IPS-18c (cell line): Measurements from ENCODE around the gene NPHS1.
"Not testable (repeated sequence)": the region's sequence is repeated elsewhere in the genome, so short reads cannot be mapped to it uniquely, and the experiment has no call there.

Experiments
- H3K4me3 ChIP-seq: 2 replicates; pipeline ENCODE4 v1.7.0; 2013; ENCODE audit warnings: low read depth, mild to moderate bottlenecking, low read length, moderate library complexity; ENCODE audit not compliant: insufficient read depth
- H3K9me3 ChIP-seq: one replicate; pipeline ENCODE4 v1.6.1; 2013; ENCODE audit warnings: mild to moderate bottlenecking, low read length, moderate library complexity; ENCODE audit not compliant: control insufficient read depth, insufficient read depth

The NPHS1 gene

GRCh38 chr19:35842666-35843272 is 9.5 kb downstream of the NPHS1 start:
- no peak overlapping the region for H3K4me3 ChIP-seq

GRCh38 chr19:35841961-35842595 is 10.2 kb downstream of the NPHS1 start:
- Histone ChIP-seq H3K9me3 (no peaks in the 10 kb centered on the region), H3K4me3 (no peak overlapping the region)

More at GRCh38 chr19:35842666-35843272, 9.5 kb downstream of the NPHS1 start:
- no peaks in the 10 kb centered on the region for H3K9me3 ChIP-seq

- H3K4me3 ChIP-seq, H3K9me3 ChIP-seq: not testable (repeated sequence)
These were observed 16.2 kb downstream of the NPHS1 start for GRCh38 chr19:35836096-35836495.

- Histone ChIP-seq H3K4me3 (no peak overlapping the region), H3K9me3 (no peaks in the 10 kb centered on the region)
These were observed 18.3 kb downstream of the NPHS1 start for GRCh38 chr19:35833972-35834371.

DNA sequence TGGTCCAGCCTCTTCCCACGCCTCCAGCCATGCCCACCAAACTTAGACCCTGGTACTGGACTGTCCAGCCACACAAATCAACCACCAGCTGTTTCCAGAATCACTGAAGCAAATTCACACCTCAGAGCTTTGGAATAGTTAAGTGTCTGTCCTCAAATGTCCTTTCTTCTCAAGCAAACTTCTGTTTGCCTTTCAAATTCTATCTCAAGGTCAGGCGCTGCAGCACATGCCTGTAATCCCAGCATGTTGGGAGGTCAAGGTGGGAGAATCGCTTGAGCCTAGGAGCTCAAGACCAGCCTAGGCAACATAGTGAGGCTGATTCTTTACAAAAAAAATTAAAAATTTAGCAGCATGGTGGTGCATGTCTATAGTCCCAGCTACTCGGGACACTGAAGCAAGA is 20.2 kb downstream of the NPHS1 start:
- Histone ChIP-seq H3K9me3 (no peaks in the 10 kb centered on the region), H3K4me3 (no peak overlapping the region)

DNA sequence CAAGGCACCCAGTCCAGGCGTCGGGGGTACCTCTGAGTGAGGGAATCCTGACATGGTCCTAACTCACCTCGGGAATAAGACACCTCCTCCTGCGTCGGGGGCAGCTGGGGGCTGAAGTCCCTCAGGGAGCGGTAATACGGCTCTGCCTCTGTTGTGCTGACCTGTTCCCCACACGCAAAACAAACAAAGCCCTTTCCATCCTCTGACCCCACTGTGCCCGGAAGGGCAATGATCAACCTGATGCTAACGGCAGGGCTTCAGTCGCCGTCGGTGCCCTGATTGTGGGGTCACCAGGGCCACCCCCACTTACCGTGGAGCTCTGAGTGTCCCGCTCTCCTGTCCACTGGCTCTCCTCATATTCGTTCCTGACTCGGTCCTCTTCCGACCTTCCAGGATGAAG is 21.3 kb downstream of the NPHS1 start:
- H3K4me3 ChIP-seq = no peak overlapping the region
- no peaks in the 10 kb centered on the region for H3K9me3 ChIP-seq

DNA sequence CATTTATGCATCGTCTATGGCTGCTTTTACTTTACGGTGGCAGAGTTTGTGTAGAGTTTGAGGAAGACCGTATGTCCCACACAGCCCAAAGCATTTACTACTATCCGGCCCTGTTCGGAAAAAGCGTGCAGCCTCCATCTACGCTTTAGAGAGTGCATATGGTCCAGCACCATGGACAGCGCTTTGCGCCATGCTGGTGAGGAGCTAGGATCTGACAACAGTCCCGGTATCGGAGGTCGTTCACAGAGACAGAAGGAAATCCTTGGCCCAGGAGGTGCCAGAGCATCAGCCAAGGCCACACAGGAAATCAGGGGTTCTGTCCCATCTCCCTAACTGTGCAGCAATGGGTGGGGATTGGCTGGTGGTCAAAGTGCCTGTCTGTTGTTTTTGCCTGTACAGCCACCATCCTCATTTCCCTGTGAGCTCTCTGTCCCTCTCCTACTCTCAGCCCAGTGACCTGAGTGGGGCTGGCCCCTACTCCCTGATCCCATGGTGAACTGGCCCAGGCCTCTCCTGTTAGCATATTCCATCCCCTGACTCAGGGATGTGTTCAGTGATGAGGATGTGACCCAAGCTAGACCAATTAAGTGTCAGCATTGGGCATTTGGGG is 23.5 kb downstream of the NPHS1 start:
- H3K4me3 ChIP-seq = no peak overlapping the region
- H3K9me3 ChIP-seq = no peaks in the 10 kb centered on the region

GRCh38 chr19:35824150-35824549 is 28.2 kb downstream of the NPHS1 start:
- H3K9me3 ChIP-seq = no peaks in the 10 kb centered on the region
- no peak overlapping the region for H3K4me3 ChIP-seq

DNA sequence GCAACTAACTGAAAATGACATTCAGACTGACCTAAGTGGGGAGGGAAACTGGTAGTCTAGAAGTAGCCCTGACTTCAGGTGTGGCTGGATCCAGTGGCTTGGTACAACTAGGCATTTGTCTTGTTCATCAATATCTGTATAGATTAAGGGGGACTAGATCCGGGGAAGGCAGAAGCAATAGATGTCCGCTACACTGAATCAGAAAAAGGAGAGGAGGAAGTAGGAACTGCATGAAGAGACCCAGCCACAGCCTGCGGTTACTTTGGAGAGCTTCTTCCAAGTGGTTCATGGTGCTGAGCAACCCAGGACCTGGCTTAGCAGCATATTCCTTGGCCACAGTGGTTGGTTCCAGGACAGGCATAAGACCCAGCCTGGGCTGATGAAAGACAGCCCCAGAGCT is 29.7 kb downstream of the NPHS1 start:
- Histone ChIP-seq H3K9me3 (no peaks in the 10 kb centered on the region), H3K4me3 (no peak overlapping the region)

DNA sequence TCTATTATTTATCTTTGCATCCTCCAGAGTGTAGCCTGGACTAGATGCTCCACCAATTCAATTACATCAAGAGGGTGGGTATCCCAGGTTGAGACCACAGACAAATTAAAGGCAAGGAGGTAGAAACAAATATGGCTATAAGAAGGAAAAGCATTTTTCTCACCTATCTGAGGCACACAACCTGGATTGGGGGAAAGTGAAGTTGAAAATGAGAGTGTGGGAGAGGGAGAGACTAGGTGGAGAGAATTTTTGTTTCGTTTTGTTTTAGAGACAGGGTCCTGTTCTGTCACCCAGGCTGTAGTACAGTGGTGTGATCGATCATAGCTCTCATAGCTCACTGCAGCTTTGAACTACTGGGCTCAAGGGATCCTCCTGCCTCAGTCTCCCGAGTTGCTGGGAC is 33.9 kb downstream of the NPHS1 start:
- Histone ChIP-seq H3K9me3 (no peaks in the 10 kb centered on the region), H3K4me3 (no peak overlapping the region)

- Histone ChIP-seq H3K9me3 (no peaks in the 10 kb centered on the region), H3K4me3 (no peak overlapping the region)
These were observed 35.5 kb downstream of the NPHS1 start for GRCh38 chr19:35816846-35817245.

DNA sequence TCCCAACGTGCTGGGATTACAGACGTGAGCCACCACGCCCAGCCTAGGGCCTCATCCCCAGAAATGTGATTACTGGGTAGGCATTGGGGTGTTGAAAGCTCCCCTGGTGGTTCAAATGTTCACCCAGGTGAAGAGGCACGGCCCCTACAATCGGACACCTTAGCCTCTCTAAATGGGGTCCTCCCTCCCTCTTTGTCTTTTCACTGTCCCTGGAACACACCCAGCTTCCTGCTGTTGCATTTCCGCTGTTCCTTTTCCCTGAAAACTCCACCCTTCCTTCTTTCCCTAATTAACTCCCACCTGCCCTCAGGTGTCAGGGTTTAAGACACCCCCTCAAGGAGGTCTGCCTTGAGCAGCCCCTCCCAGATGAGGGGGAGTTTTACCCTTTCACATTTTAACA is 36.0 kb downstream of the NPHS1 start:
- Histone ChIP-seq H3K4me3 (no peak overlapping the region), H3K9me3 (no peaks in the 10 kb centered on the region)

- no peaks in the 10 kb centered on the region for H3K9me3 ChIP-seq
- H3K4me3 ChIP-seq = no peak overlapping the region
These were observed 39.0 kb downstream of the NPHS1 start for GRCh38 chr19:35813043-35813890.

DNA sequence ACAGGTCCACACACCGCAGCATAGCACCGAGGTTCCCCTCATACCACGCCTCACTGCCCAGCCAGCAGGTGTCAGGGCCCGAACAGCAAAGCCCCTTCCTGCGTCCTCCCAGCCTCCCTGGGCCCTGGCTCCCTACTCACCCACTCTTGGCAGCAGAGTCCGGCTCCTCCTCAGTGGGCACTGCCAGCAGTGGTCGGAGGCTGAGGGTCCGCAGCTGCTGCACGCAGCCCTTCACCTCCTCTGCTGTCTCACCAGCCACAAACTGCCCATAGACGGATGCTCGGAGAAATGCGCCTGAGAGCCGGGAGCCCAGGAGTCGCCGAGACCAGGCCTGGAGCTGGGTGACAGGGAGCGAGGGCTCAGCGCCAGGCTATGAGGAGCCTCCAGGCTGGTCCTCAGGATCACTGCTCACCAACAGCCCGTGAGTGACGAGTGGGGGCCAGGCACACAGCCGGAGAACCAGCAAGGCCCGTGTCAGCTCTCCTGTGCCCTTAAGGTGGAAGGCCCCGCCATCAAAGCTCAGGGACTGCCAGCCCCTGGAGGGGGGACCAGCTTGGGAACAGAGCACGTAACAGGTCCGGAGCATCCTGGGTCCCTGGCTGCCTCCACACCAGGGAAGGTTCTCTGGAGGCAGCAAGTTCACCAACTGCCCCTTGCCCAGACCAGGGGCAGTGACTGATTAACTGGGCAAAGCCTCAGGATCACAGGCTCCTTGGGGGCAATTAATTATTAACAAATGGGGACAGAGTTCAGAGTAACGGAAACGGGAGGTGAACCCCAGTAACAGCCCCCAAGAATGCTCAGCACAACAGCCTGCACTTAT is 39.9 kb downstream of the NPHS1 start, which contains the start of gene PRODH2:
Gene PRODH2 (minus strand): TSS at position 626 of the 823 bp plus-strand sequence. CDS start 40 bp downstream, at position 586.
- Histone ChIP-seq H3K4me3 (no peak within 1 kb of the TSS), H3K9me3 (no peaks in the 10 kb centered on the region)

DNA sequence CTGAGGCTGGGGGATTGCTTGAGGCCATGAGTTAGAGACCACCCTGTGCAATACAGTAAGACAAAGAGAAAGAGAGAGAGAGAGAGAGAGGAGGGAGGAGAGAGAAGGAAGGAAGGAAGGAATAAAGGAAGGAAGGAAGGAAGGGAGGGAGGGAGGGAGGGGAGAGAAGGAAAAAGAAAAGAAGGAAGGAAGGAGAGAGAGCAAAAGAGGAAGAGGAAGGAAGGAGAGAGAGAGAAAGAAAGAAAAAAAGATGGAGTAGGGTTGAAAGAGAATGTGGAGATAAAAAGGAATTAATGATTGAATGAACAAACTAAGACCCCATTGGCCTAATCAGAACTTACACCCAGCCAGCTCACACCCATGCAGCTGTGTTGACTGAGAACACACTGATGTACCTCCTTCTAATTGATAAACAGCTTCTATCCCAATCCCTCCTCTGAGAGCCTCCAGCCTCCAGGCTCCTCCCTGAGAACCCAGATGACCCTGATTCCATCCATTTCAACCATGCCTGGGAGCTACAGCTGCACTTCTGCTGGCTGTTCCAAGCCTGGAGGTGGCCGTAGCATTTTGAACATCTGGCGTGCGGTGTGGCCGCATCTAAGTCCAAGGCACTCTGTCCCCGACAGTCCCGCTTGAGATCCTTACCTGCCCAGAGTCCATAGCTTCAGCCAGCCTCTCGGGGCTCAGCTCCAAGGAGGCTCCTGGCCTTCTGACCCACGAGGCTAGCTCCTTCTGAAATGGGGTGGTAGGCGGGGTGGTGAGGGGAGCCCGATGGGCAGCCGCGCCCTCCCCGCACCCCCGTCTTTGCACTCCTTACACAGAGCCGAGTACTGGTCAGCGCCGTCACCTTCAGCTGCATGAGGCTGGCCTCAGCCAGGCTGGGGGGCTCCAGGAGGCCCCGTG is 40.7 kb downstream of the NPHS1 start:
- H3K4me3 ChIP-seq = no peak overlapping the region
- no peaks in the 10 kb centered on the region for H3K9me3 ChIP-seq

DNA sequence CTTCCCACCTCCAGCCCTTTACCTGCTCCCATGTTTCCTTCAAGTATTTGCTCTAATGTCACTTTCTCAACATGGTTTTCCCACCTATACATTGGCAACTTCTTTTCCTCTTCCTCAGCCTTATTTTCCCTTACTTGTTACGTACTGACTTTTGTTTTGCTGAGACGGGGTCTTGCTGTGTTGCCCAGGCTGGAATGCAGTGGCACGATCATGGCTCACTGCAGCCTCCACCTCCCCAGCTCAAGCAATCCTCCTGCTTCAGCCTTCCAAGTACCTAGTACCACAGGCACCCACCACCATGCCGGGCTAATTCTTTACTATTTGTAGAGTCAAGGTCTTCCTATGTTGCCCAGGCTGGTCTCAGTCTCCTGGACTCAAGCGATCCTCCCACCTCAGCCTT is 44.7 kb downstream of the NPHS1 start:
- no peaks in the 10 kb centered on the region for H3K9me3 ChIP-seq
- no peak overlapping the region for H3K4me3 ChIP-seq
